Inflammatory macrophage (primary cell): Measurements from ENCODE around the gene CBR1.
A peak's percentile ranks its signal among the peaks of the same experiment; 100 is the strongest.

ENCODE experiments used
- DNase-seq, 2 donors: peaks; one replicate each; pipeline ENCODE4 v3.0.0-alpha.2; 2020 to 2022
- total RNA-seq, 18 experiments: gene quantifications; one replicate each; lab custom pipeline; 2026; ENCODE audit warnings: mixed read lengths in 6 of 18, inconsistent platforms in 2 of 18; lab: John Stamatoyannopoulos, UW

The CBR1 gene
- 22.2 to 66.6 (median 50.1) reads per million in 18 experiments for total RNA-seq

- DNase-seq: peak; percentile 97
Observed at GRCh38 chr21:36069713-36070583, at the start of gene CBR1. Gene CBR1 (plus strand): TSS chr21:36070024. CDS start chr21:36070116, 92 bp downstream.

- DNase-seq: no peak
Observed at GRCh38 chr21:36021251-36021837, 48.5 kb upstream of the CBR1 start.

GRCh38 chr21:36022427-36023091 lies 47.3 kb upstream of the CBR1 start:
- no peak for DNase-seq

GRCh38 chr21:36023092-36023480 lies 46.7 kb upstream of the CBR1 start:
- DNase-seq: no peak

- DNase-seq: no peak
Observed at GRCh38 chr21:36024782-36025181, 45.0 kb upstream of the CBR1 start.

- no peak for DNase-seq
Observed at GRCh38 chr21:36027347-36027746, 42.5 kb upstream of the CBR1 start.

GRCh38 chr21:36028127-36029069 lies 41.4 kb upstream of the CBR1 start:
- peak; percentile 65 to 75 for DNase-seq

GRCh38 chr21:36029309-36029708 lies 40.5 kb upstream of the CBR1 start:
- DNase-seq: no peak

- no peak for DNase-seq
Observed at GRCh38 chr21:36030581-36031189, 39.1 kb upstream of the CBR1 start.

- DNase-seq: no peak
Observed at GRCh38 chr21:36032647-36033406, 37.0 kb upstream of the CBR1 start.

- DNase-seq: no peak
Observed at GRCh38 chr21:36034211-36034913, 35.5 kb upstream of the CBR1 start.

GRCh38 chr21:36035381-36035791 lies 34.4 kb upstream of the CBR1 start:
- no peak for DNase-seq

GRCh38 chr21:36038701-36039497 lies 30.9 kb upstream of the CBR1 start:
- no peak for DNase-seq

- DNase-seq: no peak
Observed at GRCh38 chr21:36039861-36040260, 30.0 kb upstream of the CBR1 start.

- no peak for DNase-seq
Observed at GRCh38 chr21:36040389-36040788, 29.4 kb upstream of the CBR1 start.

- DNase-seq: no peak
Observed at GRCh38 chr21:36041910-36042309, 27.9 kb upstream of the CBR1 start.

- DNase-seq: no peak
Observed at GRCh38 chr21:36044056-36044455, 25.8 kb upstream of the CBR1 start.

- DNase-seq: no peak
Observed at GRCh38 chr21:36045993-36046392, 23.8 kb upstream of the CBR1 start.

GRCh38 chr21:36047139-36047538 lies 22.7 kb upstream of the CBR1 start:
- DNase-seq: no peak

GRCh38 chr21:36048357-36048756 lies 21.5 kb upstream of the CBR1 start:
- DNase-seq: no peak
